ENCODE results near the gene SPDL1. TPM values are rescaled to one million over a fixed set of nuclear protein-coding genes. Genes with fewer than 3 reads are reported as not detected.

The SPDL1 gene
- total RNA-seq, 4 donors from 2014 or later: 3.9 to 14.9 (median 6.6) TPM

DNA sequence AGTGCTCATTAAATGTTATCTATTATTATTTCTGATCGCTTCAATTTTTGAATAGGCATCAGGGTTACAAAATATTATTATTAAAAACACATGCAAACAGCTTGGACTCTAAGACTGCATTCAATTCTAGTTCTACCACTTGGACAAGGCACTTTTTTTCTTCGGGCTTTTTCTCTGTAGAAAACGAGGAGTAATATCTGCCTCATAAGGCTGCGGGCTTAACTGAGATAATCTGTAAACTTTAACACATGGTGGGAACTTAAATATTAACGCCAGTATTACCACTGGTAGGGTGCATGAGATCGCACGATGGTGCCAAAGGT is 511 bp upstream of the SPDL1 start:
- TF ChIP-seq, protein P1, sequence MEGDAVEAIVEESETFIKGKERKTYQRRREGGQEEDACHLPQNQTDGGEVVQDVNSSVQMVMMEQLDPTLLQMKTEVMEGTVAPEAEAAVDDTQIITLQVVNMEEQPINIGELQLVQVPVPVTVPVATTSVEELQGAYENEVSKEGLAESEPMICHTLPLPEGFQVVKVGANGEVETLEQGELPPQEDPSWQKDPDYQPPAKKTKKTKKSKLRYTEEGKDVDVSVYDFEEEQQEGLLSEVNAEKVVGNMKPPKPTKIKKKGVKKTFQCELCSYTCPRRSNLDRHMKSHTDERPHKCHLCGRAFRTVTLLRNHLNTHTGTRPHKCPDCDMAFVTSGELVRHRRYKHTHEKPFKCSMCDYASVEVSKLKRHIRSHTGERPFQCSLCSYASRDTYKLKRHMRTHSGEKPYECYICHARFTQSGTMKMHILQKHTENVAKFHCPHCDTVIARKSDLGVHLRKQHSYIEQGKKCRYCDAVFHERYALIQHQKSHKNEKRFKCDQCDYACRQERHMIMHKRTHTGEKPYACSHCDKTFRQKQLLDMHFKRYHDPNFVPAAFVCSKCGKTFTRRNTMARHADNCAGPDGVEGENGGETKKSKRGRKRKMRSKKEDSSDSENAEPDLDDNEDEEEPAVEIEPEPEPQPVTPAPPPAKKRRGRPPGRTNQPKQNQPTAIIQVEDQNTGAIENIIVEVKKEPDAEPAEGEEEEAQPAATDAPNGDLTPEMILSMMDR (IDR thresholded peaks at IDR 0.05): no peak
- TF ChIP-seq POLR2A (IDR thresholded peaks at IDR 0.05): no peak
- H3K4me3 ChIP-seq: peak overlapping the region; percentile 51 to 88 (median 64)
- H3K27me3 ChIP-seq: no peaks in the 10 kb centered on the region
- H3K9me3 ChIP-seq: no peaks in the 10 kb centered on the region
- H3K36me3 ChIP-seq: no peaks in the 10 kb centered on the region
- peak overlapping the region; percentile 38 to 77 (median 68) for H3K27ac ChIP-seq
- no peak for DNase-seq
- peaks cover 0 to 6% (median 3%) of the 10 kb centered on the region in 4 donors for H3K4me1 ChIP-seq

GRCh38 chr5:169584998-169585451 is 1.5 kb downstream of the SPDL1 start:
- no peaks in the 10 kb centered on the region for H3K27me3 ChIP-seq
- peaks cover 0 to 6% (median 3%) of the 10 kb centered on the region in 4 donors for H3K4me1 ChIP-seq
- H3K36me3 ChIP-seq: peaks cover 0 to 3% (median 0%) of the 10 kb centered on the region in 3 donors
- no peak overlapping the region for H3K27ac ChIP-seq
- peak overlapping the region in 1 of 4 donors; percentile 88 for H3K4me3 ChIP-seq
- H3K9me3 ChIP-seq: no peaks in the 10 kb centered on the region
- DNase-seq: no peak
- TF ChIP-seq POLR2A (IDR thresholded peaks at IDR 0.05): no peak
- TF ChIP-seq, protein P1 (IDR thresholded peaks at IDR 0.05): no peak

DNA sequence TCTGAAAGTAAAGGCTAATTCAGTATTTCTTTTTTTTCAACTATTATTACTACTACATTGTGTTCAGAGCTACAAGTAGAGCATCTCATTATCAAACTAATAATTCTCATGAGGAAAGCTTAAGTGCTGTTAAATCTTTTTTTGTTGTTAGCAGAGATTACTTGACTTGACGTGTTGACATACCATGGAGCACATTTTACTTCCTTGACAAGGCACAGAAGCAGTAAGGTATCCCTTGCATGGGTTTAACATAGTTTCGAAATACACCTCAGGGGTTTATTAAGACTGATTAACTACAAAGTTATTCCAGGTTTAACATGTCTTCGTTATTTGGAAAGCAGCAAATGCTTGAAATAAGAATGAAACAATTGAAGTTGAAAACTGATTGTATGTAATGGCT is 7.0 kb downstream of the SPDL1 start:
- Histone ChIP-seq H3K36me3 (peaks cover 0 to 36% (median 0%) of the 10 kb centered on the region in 3 donors), H3K4me1 (no peaks in the 10 kb centered on the region), H3K27ac (no peak overlapping the region), H3K4me3 (no peak overlapping the region), H3K27me3 (no peaks in the 10 kb centered on the region), H3K9me3 (no peaks in the 10 kb centered on the region)
- no peak for DNase-seq
- TF ChIP-seq, protein P1 (IDR thresholded peaks at IDR 0.05): no peak

- Histone ChIP-seq H3K36me3 (peaks cover 0 to 43% (median 0%) of the 10 kb centered on the region in 3 donors), H3K27ac (no peak overlapping the region)
- DNase-seq: no peak
Measured at GRCh38 chr5:169591636-169592035, 8.1 kb downstream of the SPDL1 start.

DNA sequence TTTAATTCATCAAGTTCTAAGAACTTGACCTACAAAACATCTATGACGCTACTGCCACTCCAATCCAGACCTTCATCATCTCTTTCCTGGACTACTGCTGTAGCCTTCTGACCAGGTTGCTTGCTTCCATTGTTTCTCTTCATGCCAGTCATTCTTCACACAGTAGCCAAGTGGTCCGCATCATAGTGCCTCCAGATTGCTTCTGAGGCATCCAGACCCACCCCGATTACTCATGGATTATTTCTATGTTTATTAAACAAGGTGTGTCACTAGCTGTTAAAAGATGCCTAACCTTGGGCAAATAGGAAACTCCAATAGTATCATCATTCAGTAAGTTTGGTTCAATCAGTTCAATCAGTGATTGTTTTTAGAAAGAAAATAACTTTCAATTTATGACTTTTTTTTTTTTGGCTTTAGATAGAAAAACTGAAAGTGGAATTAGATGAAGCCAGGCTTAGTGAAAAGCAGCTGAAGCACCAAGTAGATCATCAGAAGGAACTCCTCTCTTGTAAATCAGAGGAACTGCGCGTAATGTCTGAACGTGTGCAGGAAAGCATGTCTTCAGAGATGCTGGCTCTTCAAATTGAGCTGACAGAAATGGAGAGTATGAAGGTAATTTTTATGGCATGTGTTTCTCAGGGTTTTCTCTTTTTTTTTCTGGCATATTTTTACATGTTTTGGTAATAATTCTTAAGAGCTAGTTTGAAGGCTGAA is 9.5 kb downstream of the SPDL1 start:
- H3K9me3 ChIP-seq: no peaks in the 10 kb centered on the region

More at GRCh38 chr5:169591636-169592035, 8.1 kb downstream of the SPDL1 start:
- TF ChIP-seq, protein P1 (IDR thresholded peaks at IDR 0.05): no peak
- no peak for TF ChIP-seq POLR2A (IDR thresholded peaks at IDR 0.05)
- no peaks in the 10 kb centered on the region for H3K27me3 ChIP-seq
- no peaks in the 10 kb centered on the region for H3K9me3 ChIP-seq
- H3K4me3 ChIP-seq: no peak overlapping the region
- H3K4me1 ChIP-seq: no peaks in the 10 kb centered on the region

More for the DNA sequence above, 9.5 kb downstream of the SPDL1 start:
- Histone ChIP-seq H3K27me3 (no peaks in the 10 kb centered on the region), H3K27ac (no peak overlapping the region), H3K36me3 (peaks cover 0 to 43% (median 0%) of the 10 kb centered on the region in 3 donors), H3K4me1 (no peaks in the 10 kb centered on the region), H3K4me3 (no peak overlapping the region)
- DNase-seq: no peak
- TF ChIP-seq, protein P1 (IDR thresholded peaks at IDR 0.05): no peak
- TF ChIP-seq POLR2A (IDR thresholded peaks at IDR 0.05): no peak

Measured in Peyer's patch (tissue), 4 donors.